Renal pelvis (tissue), 4 donors: ENCODE data around the gene NIN. TPM values are rescaled to one million over a fixed set of nuclear protein-coding genes. Genes with fewer than 3 reads are reported as not detected.
"Not testable (repeated sequence)": the region's sequence is repeated elsewhere in the genome, so short reads cannot be mapped to it uniquely, and the experiment has no call there.

Source experiments
- DNase-seq: peaks from one replicate; pipeline ENCODE4 v3.0.0-alpha.2; 2013
- polyA plus RNA-seq, 3 donors: library from polyadenylated mRNA; unstranded; fragments of 120-200 nt; gene quantifications; one replicate each; pipeline ENCODE4 v1.2.1, GENCODE V29; 2013; ENCODE audit not compliant: insufficient read length in 3 of 3

Gene NIN
- polyA plus RNA-seq, 3 donors, result 28.5 to 38.2 (median 38.1) TPM

GRCh38 chr14:50822501-50823042, 8.4 kb downstream of the NIN start:
- DNase-seq, result no peak

- DNase-seq, result no peak
Observed at GRCh38 chr14:50821510-50822464, 9.2 kb downstream of the NIN start.

- no peak for DNase-seq
Observed at GRCh38 chr14:50820786-50821509, 10.0 kb downstream of the NIN start.

GRCh38 chr14:50819303-50819702, 11.7 kb downstream of the NIN start:
- not testable (repeated sequence) for DNase-seq

- DNase-seq, result no peak
Observed at GRCh38 chr14:50816395-50817047, 14.4 kb downstream of the NIN start.

GRCh38 chr14:50815526-50815925, 15.4 kb downstream of the NIN start:
- not testable (repeated sequence) for DNase-seq

GRCh38 chr14:50815058-50815457, 15.9 kb downstream of the NIN start:
- DNase-seq, result not testable (repeated sequence)

GRCh38 chr14:50814161-50814560, 16.8 kb downstream of the NIN start:
- no peak for DNase-seq

- no peak for DNase-seq
Observed at GRCh38 chr14:50813544-50813863, 17.5 kb downstream of the NIN start.

GRCh38 chr14:50812856-50813543, 18.0 kb downstream of the NIN start:
- DNase-seq, result no peak

- DNase-seq, result no peak
Observed at GRCh38 chr14:50812180-50812579, 18.8 kb downstream of the NIN start.

GRCh38 chr14:50808053-50808452, 22.9 kb downstream of the NIN start:
- DNase-seq, result no peak

GRCh38 chr14:50806241-50806933, 24.6 kb downstream of the NIN start:
- no peak for DNase-seq

GRCh38 chr14:50805396-50805795, 25.6 kb downstream of the NIN start:
- no peak for DNase-seq

- no peak for DNase-seq
Observed at GRCh38 chr14:50804181-50804721, 26.7 kb downstream of the NIN start.

GRCh38 chr14:50801706-50802105, 29.3 kb downstream of the NIN start:
- no peak for DNase-seq

GRCh38 chr14:50800032-50800431, 30.9 kb downstream of the NIN start:
- DNase-seq, result no peak

- DNase-seq, result no peak
Observed at GRCh38 chr14:50798048-50798421, 32.9 kb downstream of the NIN start.

- DNase-seq, result no peak
Observed at GRCh38 chr14:50797250-50798047, 33.5 kb downstream of the NIN start.

- no peak for DNase-seq
Observed at GRCh38 chr14:50796390-50796789, 34.6 kb downstream of the NIN start.
